ENCODE data around the gene SHISA4.

The SHISA4 gene

GRCh38 chr1:201882665-201883132, 6.0 kb upstream of the SHISA4 start:
- no peak for DNase-seq

- no peak for DNase-seq
Measured at GRCh38 chr1:201883266-201883665, 5.4 kb upstream of the SHISA4 start.

GRCh38 chr1:201883786-201884185, 4.9 kb upstream of the SHISA4 start:
- DNase-seq = no peak

GRCh38 chr1:201884425-201884824, 4.3 kb upstream of the SHISA4 start:
- no peak for DNase-seq

GRCh38 chr1:201885531-201886075, 3.1 kb upstream of the SHISA4 start:
- no peak for DNase-seq

GRCh38 chr1:201886103-201886885, 2.4 kb upstream of the SHISA4 start:
- no peak for DNase-seq

- DNase-seq = no peak
Measured at GRCh38 chr1:201887116-201887866, 1.4 kb upstream of the SHISA4 start.

- no peak for DNase-seq
Measured at GRCh38 chr1:201889090-201889968, 631 bp downstream of the SHISA4 start.

- no peak for DNase-seq
Measured at GRCh38 chr1:201890223-201890622, 1.5 kb downstream of the SHISA4 start.

GRCh38 chr1:201890806-201891450, 2.2 kb downstream of the SHISA4 start:
- no peak for DNase-seq

GRCh38 chr1:201891451-201892045, 2.9 kb downstream of the SHISA4 start:
- DNase-seq = no peak

GRCh38 chr1:201892211-201892610, 3.5 kb downstream of the SHISA4 start:
- DNase-seq = no peak

- DNase-seq = no peak
Measured at GRCh38 chr1:201893431-201893830, 4.7 kb downstream of the SHISA4 start.

GRCh38 chr1:201894343-201895119, 5.8 kb downstream of the SHISA4 start:
- no peak for DNase-seq

GRCh38 chr1:201895120-201895665, 6.5 kb downstream of the SHISA4 start:
- DNase-seq = no peak

- DNase-seq = peak; percentile 89
Measured at GRCh38 chr1:201895913-201896807, 7.5 kb downstream of the SHISA4 start.

GRCh38 chr1:201896951-201897391, 8.3 kb downstream of the SHISA4 start:
- no peak for DNase-seq

- no peak for DNase-seq
Measured at GRCh38 chr1:201898240-201898894, 9.7 kb downstream of the SHISA4 start.

- no peak for DNase-seq
Measured at GRCh38 chr1:201898992-201899391, 10.3 kb downstream of the SHISA4 start.
